ENCODE data around the gene CAVIN4. TPM values are rescaled to one million over a fixed set of nuclear protein-coding genes. Genes with fewer than 3 reads are reported as not detected.

The CAVIN4 gene
- total RNA-seq, 2 experiments from 2014 or later, result 0.08 TPM; not detected in 1

DNA sequence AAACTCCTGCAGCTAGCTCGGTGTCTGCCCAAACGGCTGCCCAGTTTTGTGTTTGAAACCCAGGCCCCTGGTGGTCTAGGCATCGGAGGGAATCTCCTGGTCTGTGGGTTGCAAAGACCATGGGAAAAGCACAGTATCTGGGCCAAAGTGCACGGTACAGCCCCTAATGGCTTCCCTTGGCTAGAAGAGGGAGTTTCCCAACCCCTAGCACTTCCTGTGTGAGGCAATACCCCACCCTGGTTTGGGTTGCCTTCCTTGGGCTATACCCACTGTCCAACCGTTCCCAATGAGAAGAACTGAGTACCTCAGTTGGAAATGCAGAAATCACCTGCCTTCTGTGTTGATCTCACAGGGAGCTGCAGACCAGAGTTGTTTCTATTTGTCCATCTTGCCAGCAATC, 41.8 kb downstream of the CAVIN4 start:
- Mint-ChIP-seq H3K27me3 (peaks cover 14% of the 10 kb centered on the region), H3K9me3 (no peaks in the 10 kb centered on the region), H3K4me3 (no peak overlapping the region), H3K36me3 (ENCODE audit: low read depth) (no peaks in the 10 kb centered on the region), H3K27ac (no peak overlapping the region), H3K4me1 (ENCODE audit: low read depth) (no peaks in the 10 kb centered on the region)
- no peaks in the 10 kb centered on the region for H3K27me3 ChIP-seq (ENCODE audit: control insufficient read depth in 1 of 2, insufficient read depth in 2 of 2, low read length in 2 of 2)
- no peak overlapping the region for H3K27ac ChIP-seq (ENCODE audit: low read depth in 1 of 2, low read length in 2 of 2)
- no peaks in the 10 kb centered on the region for H3K4me1 ChIP-seq (ENCODE audit: insufficient read depth, low read length)
- ATAC-seq (ENCODE audit: poor library complexity), result no peak
- H3K9me3 ChIP-seq (ENCODE audit: control insufficient read depth in 1 of 2, insufficient read depth in 1 of 2, low read length in 2 of 2), result peaks cover 0 to 7% of the 10 kb centered on the region in 2 experiments
- DNase-seq, result no peak
- H3K4me3 ChIP-seq (ENCODE audit: low read length), result no peak overlapping the region
- intact Hi-C loops (cut with DNase I, micrococcal nuclease), result no loop called here
- ChIA-PET POLR2A (no interaction called here), CTCF (no interaction called here)
- no peaks in the 10 kb centered on the region for H3K36me3 ChIP-seq (ENCODE audit: insufficient read depth, low read length)
- TF ChIP-seq, protein P1, sequence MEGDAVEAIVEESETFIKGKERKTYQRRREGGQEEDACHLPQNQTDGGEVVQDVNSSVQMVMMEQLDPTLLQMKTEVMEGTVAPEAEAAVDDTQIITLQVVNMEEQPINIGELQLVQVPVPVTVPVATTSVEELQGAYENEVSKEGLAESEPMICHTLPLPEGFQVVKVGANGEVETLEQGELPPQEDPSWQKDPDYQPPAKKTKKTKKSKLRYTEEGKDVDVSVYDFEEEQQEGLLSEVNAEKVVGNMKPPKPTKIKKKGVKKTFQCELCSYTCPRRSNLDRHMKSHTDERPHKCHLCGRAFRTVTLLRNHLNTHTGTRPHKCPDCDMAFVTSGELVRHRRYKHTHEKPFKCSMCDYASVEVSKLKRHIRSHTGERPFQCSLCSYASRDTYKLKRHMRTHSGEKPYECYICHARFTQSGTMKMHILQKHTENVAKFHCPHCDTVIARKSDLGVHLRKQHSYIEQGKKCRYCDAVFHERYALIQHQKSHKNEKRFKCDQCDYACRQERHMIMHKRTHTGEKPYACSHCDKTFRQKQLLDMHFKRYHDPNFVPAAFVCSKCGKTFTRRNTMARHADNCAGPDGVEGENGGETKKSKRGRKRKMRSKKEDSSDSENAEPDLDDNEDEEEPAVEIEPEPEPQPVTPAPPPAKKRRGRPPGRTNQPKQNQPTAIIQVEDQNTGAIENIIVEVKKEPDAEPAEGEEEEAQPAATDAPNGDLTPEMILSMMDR (IDR thresholded peaks at IDR 0.05), result no peak

DNA sequence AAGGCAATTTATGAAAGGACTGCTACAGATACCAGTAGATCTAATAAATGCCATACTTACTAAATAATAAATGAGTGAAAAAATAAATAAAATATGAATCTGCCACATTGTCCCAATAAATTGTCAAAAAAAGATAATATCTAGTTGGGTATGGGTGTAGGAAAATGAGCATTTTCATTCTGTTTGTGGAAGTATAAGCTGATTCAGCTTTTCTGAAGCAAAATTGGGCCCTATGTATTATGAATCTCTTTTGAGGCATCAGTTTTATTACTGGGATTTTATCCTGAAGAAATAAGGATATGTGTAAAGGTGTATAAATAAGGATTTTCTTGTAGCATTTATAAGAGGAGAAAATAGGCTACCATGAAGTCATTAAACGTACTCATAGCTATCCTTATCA, 46.1 kb downstream of the CAVIN4 start:
- peaks cover 5% of the 10 kb centered on the region for H3K27me3 Mint-ChIP-seq
- no peak for DNase-seq
- POLR2A ChIA-PET, result no interaction called here

DNA sequence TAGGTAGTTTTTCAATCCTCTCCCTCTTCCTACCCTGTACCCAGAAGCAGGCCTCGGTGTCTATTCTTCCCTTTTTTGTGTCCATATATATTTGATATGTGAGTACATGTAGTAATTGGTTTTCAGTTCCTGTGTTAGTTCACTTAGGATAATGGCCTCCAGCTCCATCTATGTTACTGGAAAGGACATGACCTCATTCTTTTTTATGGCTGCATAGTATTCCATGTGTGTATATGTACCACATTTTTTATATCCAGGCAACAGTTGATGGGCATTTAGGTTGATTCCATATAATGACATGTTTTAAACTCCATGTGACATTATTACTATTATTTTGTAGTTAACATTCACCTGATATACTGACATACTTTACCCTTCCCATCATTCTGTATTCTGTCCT, 49.1 kb downstream of the CAVIN4 start:
- no peak for ATAC-seq (ENCODE audit: poor library complexity)
- no peaks in the 10 kb centered on the region for H3K36me3 ChIP-seq (ENCODE audit: insufficient read depth, low read length)
- H3K9me3 Mint-ChIP-seq, result peaks cover 4% of the 10 kb centered on the region
- ChIA-PET CTCF (no interaction called here), POLR2A (no interaction called here)
- TF ChIP-seq, protein P1 (IDR thresholded peaks at IDR 0.05), result no peak
- no peaks in the 10 kb centered on the region for H3K36me3 Mint-ChIP-seq (ENCODE audit: low read depth)
- no peak overlapping the region for H3K4me3 Mint-ChIP-seq
- DNase-seq, result no peak
- no peak overlapping the region for H3K27ac Mint-ChIP-seq
- peaks cover 0 to 6% of the 10 kb centered on the region in 2 experiments for H3K9me3 ChIP-seq (ENCODE audit: control insufficient read depth in 1 of 2, insufficient read depth in 1 of 2, low read length in 2 of 2)
- H3K27me3 Mint-ChIP-seq, result peaks cover 23% of the 10 kb centered on the region
- no peak overlapping the region for H3K4me3 ChIP-seq (ENCODE audit: low read length)
- H3K4me1 Mint-ChIP-seq (ENCODE audit: low read depth), result no peaks in the 10 kb centered on the region
- H3K27me3 ChIP-seq (ENCODE audit: control insufficient read depth in 1 of 2, insufficient read depth in 2 of 2, low read length in 2 of 2), result no peaks in the 10 kb centered on the region
- intact Hi-C loops (cut with DNase I, micrococcal nuclease), result no loop called here
- no peaks in the 10 kb centered on the region for H3K4me1 ChIP-seq (ENCODE audit: insufficient read depth, low read length)
- no peak overlapping the region for H3K27ac ChIP-seq (ENCODE audit: low read depth in 1 of 2, low read length in 2 of 2)

More for the DNA sequence above, 46.1 kb downstream of the CAVIN4 start:
- Histone ChIP-seq H3K36me3 (ENCODE audit: insufficient read depth, low read length) (no peaks in the 10 kb centered on the region), H3K9me3 (ENCODE audit: control insufficient read depth in 1 of 2, insufficient read depth in 1 of 2, low read length in 2 of 2) (peaks cover 0 to 11% of the 10 kb centered on the region in 2 experiments), H3K27me3 (ENCODE audit: control insufficient read depth in 1 of 2, insufficient read depth in 2 of 2, low read length in 2 of 2) (no peaks in the 10 kb centered on the region), H3K27ac (ENCODE audit: low read depth in 1 of 2, low read length in 2 of 2) (no peak overlapping the region), H3K4me3 (ENCODE audit: low read length) (no peak overlapping the region), H3K4me1 (ENCODE audit: insufficient read depth, low read length) (no peaks in the 10 kb centered on the region)
- Mint-ChIP-seq H3K36me3 (ENCODE audit: low read depth) (no peaks in the 10 kb centered on the region), H3K4me3 (no peak overlapping the region), H3K9me3 (peaks cover 4% of the 10 kb centered on the region), H3K4me1 (ENCODE audit: low read depth) (no peaks in the 10 kb centered on the region), H3K27ac (no peak overlapping the region)
- TF ChIP-seq, protein P1 (IDR thresholded peaks at IDR 0.05), result no peak
- CTCF ChIA-PET, result interaction anchor here (1.4 kb wide), 1 partner anchor 9 kb away, joined by 4 read pairs; no protein-coding TSS in a partner anchor
- no peak for ATAC-seq (ENCODE audit: poor library complexity)
- intact Hi-C loops (cut with DNase I, micrococcal nuclease), result no loop called here

All from CD4-positive, alpha-beta T cell (primary cell).